K562 (cell line): Measurements from ENCODE around the gene SAPCD1. TPM values are rescaled to one million over a fixed set of nuclear protein-coding genes. Genes with fewer than 3 reads are reported as not detected.

Source experiments
- CREB1 ChIP-seq, 2 experiments: sonication (generic) in 1 of 2; formaldehyde crosslinking in 1 of 2; IDR thresholded peaks; 2 replicates each; pipeline versions ENCODE4 v1.6.1 to v1.8.0; 2012 to 2022; ENCODE audit warnings: inconsistent platforms in 1 of 2, mild to moderate bottlenecking in 1 of 2, missing genetic modification reagents in 1 of 2, moderate library complexity in 1 of 2
- E2F4 ChIP-seq: sonication (generic); formaldehyde crosslinking; IDR thresholded peaks from 2 replicates; pipeline ENCODE4 v1.8.0; 2022; ENCODE audit warnings: mild to moderate bottlenecking, low read depth, missing genetic modification reagents
- HMG20B ChIP-seq: fragments of 250-450 bp; sonication (Bioruptor Pico); IDR thresholded peaks from 2 replicates; pipeline ENCODE4 v1.5.0; 2021; ENCODE audit warnings: mild to moderate bottlenecking
- HNRNPK ChIP-seq: fragments of 200-400 bp; formaldehyde crosslinking; IDR thresholded peaks from one replicate; pipeline ENCODE4 v1.6.1; 2018; ENCODE audit warnings: mild to moderate bottlenecking, low read depth, low read length; ENCODE audit not compliant: poor library complexity, severe bottlenecking
- MAFG ChIP-seq: fragments of 450-650 bp; conservative IDR thresholded peaks from 2 replicates; pipeline ENCODE4 v1.6.1; 2016; ENCODE audit warnings: missing genetic modification characterization, missing compliant biosample characterization
- MEF2D ChIP-seq: conservative IDR thresholded peaks from 2 replicates; pipeline ENCODE4 v1.6.1; 2016; ENCODE audit warnings: low read depth, missing genetic modification characterization, missing compliant biosample characterization
- MYC ChIP-seq, 2 experiments: fragments of 250-450 bp in 1 of 2; sonication (Bioruptor Pico) in 1 of 2; IDR thresholded peaks; 2 replicates each; pipeline versions ENCODE4 v1.5.1 to v1.6.1; 2012 to 2021; ENCODE audit warnings: low read depth in 2 of 2, borderline replicate concordance in 1 of 2, improper control_type of control experiment in 1 of 2, low read length in 1 of 2, mild to moderate bottlenecking in 1 of 2, moderate library complexity in 1 of 2
- PBX2 ChIP-seq, 2 experiments: IDR thresholded peaks in 1 of 2; conservative IDR thresholded peaks in 1 of 2; 2 replicates each; pipeline ENCODE4 v1.6.1; 2016; ENCODE audit warnings: low read depth in 2 of 2, mild to moderate bottlenecking in 1 of 2, missing compliant biosample characterization in 1 of 2, missing genetic modification characterization in 1 of 2, moderate library complexity in 1 of 2
- PML ChIP-seq: IDR thresholded peaks from 2 replicates; pipeline ENCODE4 v1.6.1; 2012; ENCODE audit warnings: low read length, inconsistent platforms
- TRIM24 ChIP-seq, 2 experiments: fragments of 450-650 bp; IDR thresholded peaks; 2 replicates each; pipeline ENCODE4 v1.6.1; 2016
- ZBTB5 ChIP-seq: fragments of 450-650 bp; IDR thresholded peaks from 2 replicates; pipeline ENCODE4 v1.6.1; 2017; ENCODE audit warnings: antibody characterized with exemption
- ZNF592 ChIP-seq: fragments of 450-650 bp; IDR thresholded peaks from 2 replicates; pipeline ENCODE4 v1.6.1; 2017; ENCODE audit warnings: antibody characterized with exemption, mild to moderate bottlenecking
- ZNF780A ChIP-seq: fragments of 250-450 bp; sonication (Bioruptor Pico); IDR thresholded peaks from 2 replicates; pipeline ENCODE4 v1.5.0; 2021; ENCODE audit warnings: mild to moderate bottlenecking
- ZSCAN29 ChIP-seq: fragments of 450-650 bp; IDR thresholded peaks from 2 replicates; pipeline ENCODE4 v1.6.1; 2017
- polyA plus RNA-seq, 8 experiments: library from polyadenylated mRNA; depleted of rRNA in 4 of 8; stranded (reverse) in 5 of 8; unstranded in 3 of 8; fragments of >200 nt; fragmentation: Nextera tagmentation in 2 of 8; fragmentation: Illumina TruSeq in 1 of 8; extraction: Ambion mirVana in 2 of 8; extraction: Trizol in 1 of 8; gene quantifications; 2 replicates each; pipeline versions ENCODE4 v1.2.1 to v1.2.3, GENCODE V29; 2011 to 2014; ENCODE audit warnings: inconsistent platforms in 1 of 8, missing spikeins in 1 of 8
- total RNA-seq, 7 experiments: library from RNA; depleted of rRNA in 6 of 7; stranded (reverse); fragments of >200 nt in 6 of 7; fragmentation: Illumina TruSeq in 2 of 7; extraction: Trizol in 2 of 7; gene quantifications; 2 replicates each; pipeline versions ENCODE4 v1.2.1 to v1.2.3, GENCODE V29; 2011 to 2021; ENCODE audit warnings: low replicate concordance in 1 of 7

Gene SAPCD1
- total and polyA plus RNA-seq, 9 of the 15 experiments (the other 6 are each of a cell fraction or from before 2014, with no cell fraction given): 2.6 to 30.2 (median 7.4) TPM

GRCh38 chr6:31736021-31736767 lies 26.3 kb upstream of the SAPCD1 start, which contains the start of gene CLIC1 (continued):
- TF ChIP-seq ZNF592 (no peak), HNRNPK (peak; percentile 48), PBX2 (CRISPR knock-in tag; IDR thresholded peaks at IDR 0.05; ENCODE audit: low read depth) (no peak), PBX2 (tag; conservative IDR thresholded peaks at IDR 0.05; ENCODE audit: low read depth) (no peak), ZNF780A (0 out of 2 replicates have a peak, but pooled peaks have one; percentile 26), MEF2D (0 out of 2 replicates have a peak, but pooled peaks have one; percentile 19), PML (peak; percentile 95), ZBTB5 (peak; percentile 46; the same call in 1 of the 2 replicates), MAFG (peak; percentile 78), E2F4 (CRISPR knock-in tag) (peak; percentile 83), HMG20B (CRISPR knock-in tag) (no peak), MYC (IDR thresholded peaks at IDR 0.05; ENCODE audit: low read depth, low read length) (peak; percentile 72), MYC (CRISPR knock-in tag; IDR thresholded peaks at IDR 0.05; ENCODE audit: borderline replicate concordance, low read depth) (peak; percentile 35; the same call in 1 of the 2 replicates), TRIM24 (IDR thresholded peaks at IDR 0.05) (peak in 1 of 2 experiments; percentile 11; a peak in 2 of 4 replicates), ZSCAN29 (no peak), CREB1 (IDR thresholded peaks at IDR 0.05) (peak; percentile 66), CREB1 (CRISPR knock-in tag; IDR thresholded peaks at IDR 0.05) (no peak)
